DMS153 treated with DMSO at 0.1 percent for 48 hours (cell line): ENCODE measurements around the gene TSPAN15.
"Not testable (repeated sequence)": the region's sequence is repeated elsewhere in the genome, so short reads cannot be mapped to it uniquely, and the experiment has no call there.

Experiments used
- DNase-seq: peaks from one replicate; lab custom pipeline; 2025; ENCODE audit not compliant: unreplicated experiment; lab: John Stamatoyannopoulos, UW

Gene TSPAN15

DNA sequence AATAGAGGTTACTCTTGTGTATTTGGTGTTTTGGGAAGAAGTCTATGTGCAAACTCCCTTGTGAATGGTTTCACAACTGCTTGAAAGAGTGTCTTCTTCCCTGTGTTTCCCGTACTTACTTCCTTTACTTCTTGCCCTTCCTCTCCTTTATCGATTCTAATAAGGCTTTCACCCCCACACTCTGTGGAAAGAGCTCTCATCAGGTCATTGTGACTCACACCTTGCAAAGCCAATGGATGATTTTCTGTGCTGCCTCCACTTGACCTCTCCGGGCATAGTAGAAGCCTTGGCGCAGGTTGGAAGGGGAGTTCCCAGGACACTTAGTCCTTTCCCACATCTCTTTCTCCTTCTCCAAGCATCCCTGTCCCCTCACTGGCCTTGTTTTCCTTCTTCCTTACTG is 6.2 kb upstream of the TSPAN15 start:
- DNase-seq = no peak

DNA sequence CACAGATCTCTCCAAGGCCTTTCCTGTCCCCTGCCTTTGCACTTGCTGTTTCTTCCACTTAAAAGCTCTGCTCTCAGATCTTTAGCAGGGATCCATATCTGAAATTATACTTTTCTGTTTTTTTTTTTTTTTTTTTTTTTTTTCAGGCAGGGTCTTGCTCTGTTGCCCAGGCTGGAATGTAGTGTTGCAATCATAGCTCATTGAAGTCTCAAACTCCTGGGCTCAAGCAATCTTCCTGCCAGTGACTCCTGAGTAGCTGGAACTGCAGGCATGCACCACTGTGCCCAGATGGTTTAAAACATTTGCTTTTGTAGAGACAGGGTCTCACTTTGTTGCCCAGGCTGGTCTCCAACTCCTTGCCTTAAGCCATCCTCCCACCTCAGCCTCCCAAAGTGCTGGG is 5.0 kb upstream of the TSPAN15 start:
- DNase-seq = no peak

DNA sequence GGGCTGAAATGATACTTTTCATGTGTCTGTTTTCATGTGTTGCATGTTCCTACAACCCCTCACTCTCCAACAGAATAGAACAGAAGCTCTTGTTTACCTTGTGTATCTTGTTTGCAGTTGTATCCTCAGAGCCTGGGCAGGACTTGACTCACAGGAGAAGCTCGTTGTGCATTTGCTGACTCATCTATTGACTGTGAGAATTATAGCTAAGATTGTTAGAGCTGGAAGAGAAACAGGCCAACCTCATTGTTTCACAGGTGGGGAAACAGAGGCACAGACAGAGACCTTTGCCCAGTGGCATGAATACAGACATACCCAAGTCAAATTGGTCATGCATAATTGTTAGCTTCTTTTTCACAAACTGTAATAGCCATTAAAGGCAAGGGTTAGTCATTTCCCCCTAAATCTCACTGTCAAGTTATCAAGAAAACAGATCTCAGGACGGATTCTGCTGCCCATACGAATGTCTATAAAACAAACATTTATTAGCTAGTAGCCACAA is 4.6 kb upstream of the TSPAN15 start:
- DNase-seq = no peak

DNA sequence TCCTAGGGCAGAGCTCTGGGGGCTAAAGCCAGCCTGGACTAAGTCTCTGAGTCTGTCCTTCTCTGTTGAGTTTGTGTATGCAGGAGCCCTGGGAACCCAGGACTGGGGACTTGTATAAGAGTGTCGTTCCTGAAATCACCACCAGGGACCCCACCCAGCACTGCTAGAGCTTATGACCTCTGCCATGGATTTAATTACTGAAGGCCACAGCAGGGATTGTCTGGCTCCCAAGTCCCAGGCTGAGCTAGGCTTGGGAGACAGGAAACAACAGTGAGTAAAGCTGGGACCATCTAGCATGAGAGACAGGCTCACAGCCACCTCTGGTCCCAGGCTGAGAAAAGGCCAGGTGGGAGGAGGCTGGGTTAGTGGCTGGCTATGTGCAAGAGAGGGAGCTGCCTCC is 1.4 kb upstream of the TSPAN15 start:
- peak; percentile 84 for DNase-seq

DNA sequence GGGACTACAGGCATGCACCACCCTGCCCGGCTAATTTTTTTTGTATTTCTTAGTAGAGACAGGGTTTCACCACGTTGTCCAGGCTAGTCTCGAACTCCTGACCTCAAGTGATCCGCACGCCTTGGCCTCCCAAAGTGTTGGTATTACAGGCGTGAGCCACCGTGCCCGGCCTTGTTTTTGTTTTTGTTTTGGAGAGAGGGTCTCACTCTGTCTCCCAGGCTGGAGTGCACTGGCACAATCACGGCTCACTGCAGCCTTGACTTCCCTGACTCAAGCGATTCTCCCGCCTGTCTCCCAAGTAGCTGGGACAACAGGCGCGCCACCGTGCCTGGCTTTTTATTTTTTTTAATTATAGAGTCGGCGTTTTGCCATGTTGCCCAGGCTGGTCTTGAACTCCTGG is 870 bp upstream of the TSPAN15 start:
- DNase-seq = not testable (repeated sequence)

DNA sequence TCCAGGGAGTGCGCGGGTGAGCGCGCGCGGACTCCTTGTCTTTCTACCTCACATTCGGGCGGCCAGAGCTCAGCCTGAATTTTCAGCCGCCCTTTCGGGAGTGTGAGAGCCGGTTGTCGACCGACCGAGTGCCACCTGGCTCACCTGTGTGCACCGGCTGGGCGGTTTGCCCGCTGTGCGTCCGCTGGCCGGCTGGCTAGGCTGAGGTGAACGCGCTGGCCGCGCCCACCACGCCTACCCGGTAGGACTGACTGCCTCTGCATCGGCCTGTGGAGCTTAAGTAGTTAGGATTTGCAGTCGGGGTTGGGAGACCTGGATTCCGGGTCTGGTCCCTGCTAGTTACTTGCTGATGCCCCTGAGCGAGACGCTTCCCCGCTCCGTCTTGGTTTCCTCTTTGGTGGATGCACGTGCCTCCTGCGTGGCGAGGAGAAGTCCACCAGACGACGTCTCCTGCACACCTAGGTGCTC is 553 bp downstream of the TSPAN15 start:
- DNase-seq = peak; percentile 16

DNA sequence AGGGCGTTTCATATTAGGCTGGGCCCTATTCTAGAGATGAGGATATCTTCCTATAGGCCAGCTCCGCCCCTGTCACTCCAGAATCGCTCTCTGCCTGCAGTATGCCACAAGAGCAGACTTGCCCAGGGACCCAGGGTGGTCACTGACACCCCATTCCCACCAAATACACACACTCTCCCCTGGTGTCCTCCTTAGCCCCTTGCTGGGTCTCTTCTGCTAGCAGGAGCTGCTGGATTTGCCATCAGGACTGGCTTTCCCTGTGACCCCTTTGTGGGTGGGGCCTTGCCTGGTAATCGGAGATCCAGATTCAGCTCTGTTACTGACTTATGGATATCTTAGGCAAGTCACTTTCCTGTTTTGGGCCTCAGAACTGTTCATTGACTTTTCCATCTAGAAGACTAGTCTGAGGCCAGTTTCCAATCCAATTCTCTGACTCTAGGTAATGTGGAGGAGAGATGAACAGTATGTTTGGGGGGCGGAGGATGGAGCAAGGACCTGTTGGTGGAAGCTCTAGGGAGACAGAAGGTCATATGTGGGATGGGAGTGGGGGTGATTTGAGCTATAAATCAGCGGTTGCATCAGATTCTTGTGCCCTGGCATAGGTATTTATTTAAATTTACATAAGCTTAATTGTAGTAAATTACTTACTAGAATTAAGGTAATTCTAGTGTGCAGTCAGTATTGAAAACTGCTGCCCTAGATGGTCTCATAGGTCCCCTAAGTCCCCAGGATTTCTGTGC is 1.6 kb downstream of the TSPAN15 start:
- no peak for DNase-seq

DNA sequence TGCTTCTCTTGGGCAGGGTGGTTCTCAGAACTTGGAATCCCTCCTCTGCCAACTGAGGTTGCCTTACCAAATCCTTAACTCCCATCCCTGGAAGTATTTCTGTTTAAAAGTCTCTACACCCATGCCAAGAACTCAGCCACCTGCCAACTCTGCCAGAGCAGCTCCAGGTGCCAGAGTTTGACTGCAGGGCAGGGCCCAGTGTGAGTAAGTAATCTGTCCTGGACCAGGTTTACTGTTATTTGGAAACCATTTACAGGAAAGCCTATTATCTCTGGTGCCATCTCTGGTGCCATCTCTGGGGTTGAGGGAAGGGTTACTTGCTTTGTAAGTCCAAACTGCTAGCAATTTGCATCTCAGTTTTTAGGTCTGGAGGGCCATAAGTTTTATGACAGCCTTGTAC is 2.5 kb downstream of the TSPAN15 start:
- DNase-seq = no peak

DNA sequence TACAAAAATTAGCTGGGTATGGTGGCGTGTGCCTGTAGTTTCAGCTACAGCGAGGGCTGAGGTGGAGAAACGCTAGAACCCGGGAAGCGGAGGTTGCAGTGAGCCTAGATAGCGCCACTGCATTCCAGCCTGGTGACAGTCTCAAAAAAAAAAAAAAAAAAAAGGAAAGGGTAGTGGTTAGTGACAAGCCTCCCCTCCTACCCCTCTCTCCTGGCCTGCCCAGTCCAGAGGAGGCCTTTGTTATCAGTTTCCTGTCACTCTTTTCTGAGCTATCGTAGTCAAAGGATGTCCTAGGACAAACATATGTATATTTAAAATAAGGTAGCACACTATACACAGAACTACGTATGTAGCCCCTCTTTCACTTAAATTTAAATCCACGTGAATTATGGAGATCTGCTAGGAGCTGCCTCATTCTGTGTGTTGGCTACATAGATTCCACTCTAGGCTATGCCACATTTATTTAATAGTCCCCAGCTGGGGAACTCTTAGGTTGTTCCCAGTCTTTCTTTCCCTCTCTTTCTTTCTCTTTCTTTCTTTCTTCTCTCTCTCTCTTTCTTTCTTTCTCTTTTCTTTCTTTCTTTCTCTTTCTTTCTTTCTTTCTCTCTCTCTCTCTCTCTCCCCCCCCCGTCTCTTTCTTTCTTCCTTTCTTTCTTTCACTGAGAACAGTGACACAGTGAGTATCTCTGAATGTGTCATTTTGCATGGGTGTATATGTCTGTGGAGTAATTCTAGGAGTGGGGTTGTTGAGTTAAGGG is 3.9 kb downstream of the TSPAN15 start:
- DNase-seq = no peak

DNA sequence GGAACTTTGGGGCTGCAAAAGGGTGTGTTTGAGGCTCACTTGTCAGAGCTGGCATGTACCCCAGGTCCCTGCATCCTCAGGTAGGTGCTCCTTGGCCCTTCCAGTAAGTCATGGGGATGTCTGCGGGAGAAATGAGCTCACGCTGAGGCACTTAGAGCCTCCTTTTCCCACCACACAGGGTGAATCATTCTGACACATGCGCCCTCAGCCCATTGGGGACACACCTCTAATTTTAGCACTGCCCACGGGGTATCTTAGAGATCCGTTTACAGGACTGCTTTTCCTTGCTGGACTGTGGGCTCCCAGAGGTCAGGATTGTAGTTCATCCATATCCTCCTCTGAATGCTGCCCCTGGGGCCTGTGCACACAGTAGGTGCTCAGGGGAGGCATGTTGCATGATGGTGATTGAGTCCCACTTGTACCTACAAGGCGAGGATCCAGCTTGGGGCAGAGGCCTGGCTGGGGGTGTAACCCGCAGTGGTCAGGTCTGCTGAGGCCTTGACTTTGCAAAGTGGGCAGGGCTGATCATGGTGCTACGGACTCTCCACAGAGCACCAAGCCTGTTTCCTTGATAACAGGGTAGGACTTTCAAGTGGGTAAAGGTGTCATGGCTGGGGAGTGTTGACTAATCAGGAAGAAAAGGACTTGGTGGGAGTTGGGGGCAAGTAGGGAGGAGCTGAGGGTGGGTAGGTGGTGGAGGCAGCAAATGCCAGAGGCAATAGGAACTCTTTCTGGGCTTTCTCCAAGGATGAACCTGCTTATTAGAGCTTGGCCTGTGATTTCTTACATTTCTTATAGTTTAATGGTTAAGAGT is 5.8 kb downstream of the TSPAN15 start:
- DNase-seq = no peak

DNA sequence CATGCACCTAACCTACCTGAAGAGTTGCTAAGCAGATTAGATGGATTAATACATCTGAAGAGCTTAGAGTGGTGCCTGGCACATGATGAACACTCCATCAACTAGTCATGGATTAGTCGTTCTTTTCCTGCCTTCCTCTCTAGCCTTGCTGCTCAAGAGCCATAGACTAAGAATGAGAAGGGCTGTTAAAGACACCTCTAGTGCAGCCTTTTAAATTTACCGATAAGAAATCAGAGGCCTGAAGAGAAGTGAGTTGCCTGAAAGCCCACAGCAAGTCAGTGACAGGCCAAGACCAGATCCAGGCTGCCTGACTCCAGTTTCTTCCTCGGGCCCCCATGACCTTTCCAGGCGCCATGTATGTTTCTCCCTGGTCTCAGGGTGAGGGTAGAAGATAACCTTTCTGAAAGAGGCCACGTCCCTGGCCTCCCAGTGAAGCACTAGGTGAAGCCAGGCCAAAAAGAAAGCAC is 6.5 kb downstream of the TSPAN15 start:
- DNase-seq = no peak

DNA sequence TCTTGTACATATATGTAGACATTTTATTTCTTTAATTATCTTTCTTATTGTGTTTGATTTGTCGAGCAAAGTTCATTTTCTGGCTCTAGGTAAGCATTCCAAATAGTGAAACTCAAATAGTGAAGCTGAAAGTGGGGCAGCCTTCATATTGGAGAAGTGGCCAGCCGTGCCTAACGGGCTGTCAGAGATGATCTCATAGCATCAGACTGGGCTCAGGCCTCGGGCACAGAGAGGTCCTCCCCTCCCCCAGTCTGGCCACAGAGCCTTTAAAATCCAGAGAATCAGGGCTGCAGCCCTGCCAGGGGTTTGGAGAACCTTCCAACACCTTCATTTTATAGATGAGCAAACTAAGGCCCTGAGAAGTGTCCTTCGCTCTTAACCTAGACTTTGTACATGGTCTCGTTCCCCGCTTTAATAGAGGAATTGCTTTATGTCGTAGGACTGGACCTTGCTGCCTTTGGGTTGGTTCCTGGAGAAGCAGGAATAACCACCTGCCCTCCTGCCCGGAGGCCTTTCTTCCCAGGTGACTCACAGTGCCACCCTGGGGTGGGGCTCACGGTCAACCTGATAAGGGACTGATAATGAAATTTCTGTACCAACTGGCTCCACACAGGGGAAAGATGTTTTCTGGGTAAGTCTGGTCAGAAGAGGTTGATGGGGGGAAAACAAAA is 7.3 kb downstream of the TSPAN15 start:
- no peak for DNase-seq

DNA sequence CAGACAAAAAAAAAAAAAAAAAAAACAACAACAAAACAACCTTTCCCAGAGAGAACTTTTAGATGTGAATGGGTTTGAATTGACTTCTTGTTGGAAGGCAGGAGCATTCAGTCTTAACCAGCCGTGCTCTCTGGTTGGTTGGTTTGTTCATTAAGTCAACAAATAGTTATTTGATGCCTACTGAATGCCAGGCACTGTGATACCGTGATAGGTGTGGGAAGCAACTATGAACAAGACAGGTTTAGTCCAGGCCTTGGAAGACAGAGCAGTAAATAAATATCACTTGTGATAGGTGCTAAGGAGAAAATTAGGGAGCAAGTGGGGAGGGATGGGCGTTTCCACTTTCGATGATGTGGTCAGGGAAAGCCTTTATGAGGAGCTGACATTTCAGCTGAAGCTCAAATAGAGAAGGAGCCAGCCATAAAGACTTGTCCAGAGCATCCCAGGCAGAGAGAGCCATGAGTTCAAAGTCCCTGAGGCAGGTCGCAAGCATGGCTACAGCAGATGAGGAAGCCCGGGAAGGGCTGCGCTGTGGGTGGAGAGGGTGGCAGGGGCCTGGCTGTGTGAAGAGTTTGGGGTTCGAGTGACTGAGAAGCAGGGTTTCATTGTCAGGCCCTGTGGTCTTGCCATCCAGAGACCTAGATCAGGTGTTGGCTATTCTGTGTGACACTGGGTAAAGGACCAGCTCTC is 8.0 kb downstream of the TSPAN15 start:
- no peak for DNase-seq

DNA sequence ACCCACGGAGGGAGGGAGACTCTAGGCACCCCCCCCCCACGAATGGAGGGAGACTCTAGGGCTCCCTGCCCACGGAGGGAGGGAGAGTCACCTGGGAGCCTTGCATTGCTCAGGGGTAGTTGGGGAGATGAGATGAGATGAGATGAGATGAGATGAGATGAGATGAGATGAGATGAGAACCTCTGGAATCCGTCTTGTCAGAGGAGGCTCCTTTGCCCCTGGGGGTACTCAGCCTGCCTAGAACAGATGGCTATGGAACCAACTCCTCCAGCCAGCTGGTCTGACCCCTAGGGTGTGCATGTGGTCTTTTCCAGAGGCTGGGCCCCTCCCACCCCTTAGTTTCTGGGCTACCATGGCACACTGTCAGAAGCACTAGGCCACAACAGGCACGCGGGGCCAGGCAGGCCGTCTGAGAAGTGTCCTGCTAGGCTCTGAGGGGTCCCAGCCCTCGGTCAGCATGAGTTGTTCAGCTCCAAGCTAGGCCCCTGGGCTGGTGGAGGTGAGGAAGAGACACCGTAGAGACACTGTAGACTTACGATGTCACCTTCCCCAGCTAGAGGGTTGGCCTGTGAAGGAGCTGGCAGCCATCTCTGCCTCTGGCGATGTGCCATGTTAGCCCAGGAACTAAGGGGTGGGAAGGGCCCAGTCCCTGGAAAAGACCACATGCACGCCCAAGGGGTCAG is 8.8 kb downstream of the TSPAN15 start:
- no peak for DNase-seq

DNA sequence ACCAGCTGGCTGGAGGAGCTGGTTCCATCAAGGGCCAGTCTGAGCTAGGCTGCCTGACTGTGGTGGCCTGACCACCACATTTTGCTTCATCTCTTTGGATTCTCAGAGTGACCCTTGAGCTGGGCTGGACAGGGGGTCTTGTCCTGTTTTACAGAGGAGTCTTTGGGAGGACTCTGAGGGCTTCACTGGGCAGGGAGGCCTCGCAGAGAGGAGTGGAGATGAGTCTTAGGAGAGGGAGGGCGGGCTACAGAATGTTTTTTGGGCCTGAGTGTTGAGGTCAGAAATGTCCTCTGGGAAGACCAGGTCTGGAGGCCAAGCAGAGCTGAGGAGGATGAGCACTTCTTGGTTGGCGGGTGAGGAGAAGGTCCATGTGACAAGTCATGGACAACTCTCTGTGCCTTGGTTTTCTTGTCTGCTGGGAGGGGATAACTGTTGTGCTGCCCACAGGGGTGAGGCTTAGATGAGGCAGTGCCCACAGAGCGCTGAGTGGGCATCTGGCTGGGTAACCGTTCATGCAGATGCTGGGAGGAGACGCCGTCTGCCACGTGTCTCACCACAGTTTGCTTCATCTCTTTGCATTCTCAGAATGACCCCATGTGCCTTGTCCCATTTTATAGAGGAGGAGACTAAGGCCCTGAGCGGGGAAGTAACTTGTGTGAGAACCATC is 9.4 kb downstream of the TSPAN15 start:
- DNase-seq = no peak

DNA sequence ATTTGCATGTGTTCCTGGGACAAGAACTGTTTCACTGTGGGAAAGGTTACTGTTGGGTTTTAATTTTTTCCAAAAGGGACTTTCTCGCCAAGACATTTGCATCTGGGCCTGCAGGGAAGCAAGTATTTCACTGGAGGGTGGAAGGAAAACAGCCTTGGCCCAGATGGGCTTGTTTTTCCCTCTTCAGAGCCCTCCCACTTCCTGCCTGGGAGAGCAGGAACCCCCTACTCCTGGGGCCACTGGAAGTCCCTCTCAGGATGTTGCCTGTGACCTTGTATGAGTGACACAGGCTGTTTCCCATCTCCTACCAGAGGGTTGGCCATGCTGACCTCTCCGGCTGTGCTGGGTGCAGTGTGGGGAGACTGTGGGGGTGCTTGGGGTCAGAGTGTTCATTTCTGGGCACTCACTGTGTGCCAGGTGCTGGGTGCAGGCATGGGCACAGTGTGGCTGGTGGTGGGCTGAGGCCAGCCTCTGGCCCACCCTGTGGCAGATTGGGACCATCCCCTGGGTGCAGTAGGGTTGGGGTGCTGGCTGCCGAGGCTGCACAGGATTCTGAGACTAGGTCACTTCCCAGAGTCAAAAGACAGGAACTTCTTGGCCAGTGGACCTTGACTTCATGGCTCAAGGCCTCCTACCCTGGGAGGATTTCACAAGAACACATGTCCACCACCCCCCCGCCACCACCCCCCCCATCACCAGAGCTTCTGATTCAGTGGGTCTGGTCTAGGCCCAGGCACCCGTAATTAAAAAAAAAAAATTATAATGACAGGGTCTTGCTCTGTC is 10.2 kb downstream of the TSPAN15 start:
- no peak for DNase-seq

DNA sequence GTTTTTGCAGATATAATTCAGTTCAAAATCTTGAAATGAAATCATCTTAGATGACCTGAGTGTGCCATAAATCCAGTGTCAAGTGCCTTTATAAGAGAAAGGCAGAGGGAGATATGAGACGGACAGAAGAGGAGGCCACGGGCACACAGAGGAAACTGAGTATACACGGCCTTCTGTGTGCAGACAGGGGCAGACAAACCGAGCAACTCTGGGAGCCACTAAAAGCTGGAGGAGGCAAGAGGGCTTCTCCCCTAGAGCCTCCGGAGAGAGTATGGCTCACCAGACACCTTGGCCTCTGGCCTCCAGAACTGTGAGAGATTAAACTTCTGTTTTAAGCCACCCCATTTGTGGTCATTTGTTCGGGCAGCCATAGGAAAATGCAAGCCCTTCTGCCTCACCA is 12.6 kb downstream of the TSPAN15 start:
- DNase-seq = no peak

DNA sequence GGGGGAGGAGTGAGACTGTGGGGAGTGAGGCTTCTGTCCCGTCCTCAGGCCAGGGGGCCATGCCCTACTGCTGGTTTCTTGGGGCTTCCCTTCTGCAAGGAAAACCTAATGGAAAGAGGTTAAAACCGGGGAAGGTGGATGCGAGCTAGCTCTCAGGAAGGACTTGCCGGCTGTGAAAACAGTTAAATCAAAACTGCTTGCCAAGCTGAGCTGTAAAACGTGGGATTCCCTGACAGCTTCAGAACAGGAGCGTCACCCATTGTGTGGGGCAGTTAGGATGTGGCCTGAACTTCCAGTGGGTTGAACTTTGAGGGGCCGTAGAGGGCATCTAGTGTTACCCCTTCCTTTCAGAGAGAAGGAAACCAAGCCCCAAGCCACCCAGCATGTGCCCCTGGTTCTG is 13.1 kb downstream of the TSPAN15 start:
- DNase-seq = no peak
